HCT116 (cell line): ENCODE measurements around the gene CACNA2D2. TPM values are rescaled to one million over a fixed set of nuclear protein-coding genes. Genes with fewer than 3 reads are reported as not detected.

Experiments used
- ATAC-seq: fragments of 200-7000 bp; cut with Tn5 transposase; 2 replicates; pipeline ENCODE4 v1.9.1; 2020; ENCODE audit warnings: mild to moderate bottlenecking, moderate library complexity
- Bru-seq: library from RNA; stranded (reverse); fragments of 400-500 nt; gene quantifications from one replicate; lab custom pipeline; 2021; lab: Mats Ljungman, UMichigan
- BruChase-seq, 2 experiments: library from RNA; stranded (reverse); fragments of 400-500 nt; gene quantifications; one replicate each; lab custom pipeline; 2021; lab: Mats Ljungman, UMichigan
- BruUV-seq: library from RNA; stranded (reverse); fragments of 400-500 nt; replicated peaks from 2 replicates; lab custom pipeline; 2021; lab: Mats Ljungman, UMichigan
- CTCF ChIA-PET: fragments of 300-600 bp; sonication (Branson Sonifier 250); formaldehyde crosslinking; loops from one replicate; lab custom pipeline; 2021; ENCODE audit warnings: antibody characterized with exemption; lab: Charles Lee
- POLR2A ChIA-PET: fragments of 300-600, 350-600 bp; sonication (Branson Sonifier 250); formaldehyde crosslinking; loops from one replicate; lab custom pipeline; 2021; ENCODE audit warnings: antibody characterized with exemption; lab: Charles Lee
- RAD21 ChIA-PET, 2 experiments: fragments of 300-600 bp; sonication (Branson Sonifier 250); formaldehyde crosslinking; loops; one replicate each; lab custom pipeline; 2023; ENCODE audit warnings: low total read pairs in 2 of 2; ENCODE audit not compliant: uncharacterized antibody in 2 of 2, unreplicated experiment in 2 of 2, low non-redundant PET in 1 of 2; lab: Charles Lee
- DNase-seq: peaks from one replicate; pipeline ENCODE4 v3.0.0-alpha.2; 2010; ENCODE audit warnings: low read depth, low spot score
- H2AFZ ChIP-seq: fragments of 200-600 bp; shearing (Covaris generic), sonication (generic); 2 replicates; pipeline ENCODE4 v1.6.1; 2017; ENCODE audit warnings: low read depth, mixed run types, mixed read lengths, antibody characterized with exemption, low read length; ENCODE audit not compliant: poor library complexity, severe bottlenecking
- H3K27ac ChIP-seq: 2 replicates; pipeline ENCODE4 v1.5.1; 2012; ENCODE audit warnings: low read depth, low read length
- H3K27me3 ChIP-seq: fragments of 200-600 bp; sonication (generic); 2 replicates; pipeline ENCODE4 v1.6.1; 2016; ENCODE audit warnings: mixed run types, low read length, mixed read lengths; ENCODE audit not compliant: insufficient read depth
- H3K36me3 ChIP-seq, 2 experiments: fragments of 200-500 bp in 1 of 2; fragments of 200-600 bp in 1 of 2; sonication (Bioruptor generic) in 1 of 2; sonication (generic) in 1 of 2; 2 replicates each; pipeline versions ENCODE4 v1.5.1 to v1.6.1; 2014 to 2016; ENCODE audit warnings: low read length in 2 of 2, inconsistent platforms in 1 of 2, mixed read lengths in 1 of 2, mixed run types in 1 of 2; ENCODE audit not compliant: insufficient read depth in 2 of 2, control insufficient read depth in 1 of 2
- H3K4me1 ChIP-seq, 2 experiments: fragments of 200-600 bp in 1 of 2; sonication (generic) in 1 of 2; 2 replicates each; pipeline versions ENCODE4 v1.5.1 to v1.6.1; 2012 to 2017; ENCODE audit warnings: low read length in 2 of 2, inconsistent platforms in 1 of 2, mild to moderate bottlenecking in 1 of 2, mixed read lengths in 1 of 2, mixed run types in 1 of 2, moderate library complexity in 1 of 2; ENCODE audit not compliant: insufficient read depth in 2 of 2, control insufficient read depth in 1 of 2
- H3K4me2 ChIP-seq: fragments of 200-600 bp; sonication (generic); 2 replicates; pipeline ENCODE4 v1.6.1; 2017; ENCODE audit warnings: mixed run types, low read length, mixed read lengths
- H3K4me3 ChIP-seq, 2 experiments: fragments of 200-600 bp in 1 of 2; sonication (generic) in 1 of 2; replicated peaks in 1 of 2; 2 replicates each; pipeline ENCODE4 v1.5.1; 2011 to 2016; ENCODE audit warnings: low read length in 2 of 2, control low read depth in 1 of 2, low read depth in 1 of 2, mild to moderate bottlenecking in 1 of 2, mixed read lengths in 1 of 2, mixed run types in 1 of 2
- H3K79me2 ChIP-seq: fragments of 200-600 bp; sonication (generic); 2 replicates; pipeline ENCODE4 v1.6.1; 2017; ENCODE audit warnings: mild to moderate bottlenecking, mixed run types, low read length, moderate library complexity, mixed read lengths; ENCODE audit not compliant: insufficient read depth
- H3K9ac ChIP-seq: fragments of 200-600 bp; sonication (generic); 2 replicates; pipeline ENCODE4 v1.6.1; 2016; ENCODE audit warnings: low read length, mixed read lengths
- H3K9me2 ChIP-seq: fragments of 200-600 bp; sonication (generic), shearing (Covaris generic); 2 replicates; pipeline ENCODE4 v1.6.1; 2017; ENCODE audit warnings: mixed run types, mild to moderate bottlenecking, moderate library complexity; ENCODE audit not compliant: insufficient read depth
- H3K9me3 ChIP-seq, 2 experiments: fragments of 200-500 bp in 1 of 2; fragments of 200-600 bp in 1 of 2; sonication (Bioruptor generic) in 1 of 2; sonication (generic) in 1 of 2; 2 replicates each; pipeline ENCODE4 v1.6.1; 2014 to 2017; ENCODE audit warnings: low read length in 2 of 2, mixed read lengths in 2 of 2, inconsistent platforms in 1 of 2, low read depth in 1 of 2, mild to moderate bottlenecking in 1 of 2, mixed run types in 1 of 2, moderate library complexity in 1 of 2; ENCODE audit not compliant: control insufficient read depth in 1 of 2, insufficient read depth in 1 of 2
- H4K20me1 ChIP-seq: fragments of 200-600 bp; sonication (generic), shearing (Covaris generic); 2 replicates; pipeline ENCODE4 v1.6.1; 2017; ENCODE audit warnings: mixed run types, mild to moderate bottlenecking, moderate library complexity; ENCODE audit not compliant: insufficient read depth
- EZH2 ChIP-seq: fragments of 200-600 bp; sonication (generic); IDR thresholded peaks from 2 replicates; pipeline ENCODE4 v1.6.1; 2017; ENCODE audit warnings: antibody characterized with exemption, mixed run types
- POLR2A ChIP-seq: IDR thresholded peaks from 2 replicates; pipeline ENCODE4 v1.7.0; 2011; ENCODE audit warnings: borderline replicate concordance; ENCODE audit not compliant: insufficient read depth, insufficient read length; ENCODE audit errors: extremely low read depth
- POLR2AphosphoS5 ChIP-seq: IDR thresholded peaks from 2 replicates; pipeline ENCODE4 v1.6.1; 2011; ENCODE audit warnings: mild to moderate bottlenecking, low read depth, low read length, moderate library complexity
- RAD21 ChIP-seq: IDR thresholded peaks from 2 replicates; pipeline ENCODE4 v1.6.1; 2012; ENCODE audit warnings: low read depth, mild to moderate bottlenecking
- SIN3A ChIP-seq: IDR thresholded peaks from 2 replicates; pipeline ENCODE4 v1.6.1; 2012; ENCODE audit warnings: low read depth
- YY1 ChIP-seq: IDR thresholded peaks from 2 replicates; pipeline ENCODE4 v1.6.1; 2011; ENCODE audit warnings: low read length, low read depth, moderate library complexity, mild to moderate bottlenecking; ENCODE audit not compliant: insufficient replicate concordance; ENCODE audit errors: extremely low read depth
- ZFX ChIP-seq: fragments of 450-650 bp; IDR thresholded peaks from 2 replicates; pipeline ENCODE4 v1.6.1; 2017
- intact Hi-C: fragments of 100-400 bp; cut with micrococcal nuclease; formaldehyde crosslinking; loops from 2 replicates; pipeline ENCODE4 v1.10.0; 2022
- long read RNA-seq: library from polyadenylated mRNA; unstranded; transcript quantifications from one replicate; pipeline ENCODE4 v2.0.0, GENCODE V29; 2021; ENCODE audit not compliant: unreplicated experiment
- polyA plus RNA-seq: library from polyadenylated mRNA; unstranded; fragments of >200 nt; gene quantifications from 2 replicates; pipeline ENCODE4 v1.2.1, GENCODE V29; 2012; ENCODE audit warnings: missing spikeins
- total RNA-seq: library from RNA; stranded (reverse); gene quantifications from one replicate; pipeline ENCODE4 v1.2.1, GENCODE V29; 2021; ENCODE audit not compliant: unreplicated experiment
- TF ChIP-seq, protein P1 (sequence below): IDR thresholded peaks from 2 replicates; pipeline ENCODE4 v1.6.1; 2012

Gene CACNA2D2
- total RNA-seq (10.2 TPM), Bru-seq, nascent RNA (percentile 36 among the genes with signal in this experiment), BruChase-seq, experiment 1, labeled RNA remaining after a 6-hour chase (percentile 35 among the genes with signal in this experiment), BruChase-seq, experiment 2, labeled RNA remaining after a 2-hour chase (percentile 37 among the genes with signal in this experiment)
- polyA plus RNA-seq, result 10.1 and 10.7 TPM in 2 replicates
- long read RNA-seq, partial matches to known transcripts, result 2 of 12 reads
- long read RNA-seq, other reads (novel, unspliced or antisense), result 9 of 12 reads

GRCh38 chr3:50503504-50504342, at the start of gene CACNA2D2:
Gene CACNA2D2 (minus strand): TSS chr3:50503634. CDS start chr3:50503423, 211 bp downstream.
- Histone ChIP-seq H3K27me3 (no peaks in the 10 kb centered on the region; the same call in 1 of the 2 replicates), H3K9me2 (no peaks in the 10 kb centered on the region), H3K9me3 (no peaks in the 10 kb centered on the region), H2AFZ (peak within 1 kb of the TSS; percentile 65), H3K4me3 (peak within 1 kb of the TSS; percentile 45 to 63), H3K9ac (peak within 1 kb of the TSS; percentile 51), H3K79me2 (no peaks in the 10 kb centered on the region), H4K20me1 (no peaks in the 10 kb centered on the region), H3K27ac (peak within 1 kb of the TSS; percentile 34; the same call in 1 of the 2 replicates), H3K4me1 (peaks cover 6 to 14% of the 10 kb centered on the region in 2 experiments; a peak in 2 of 4 replicates), H3K36me3 (no peaks in the 10 kb centered on the region), H3K4me2 (peak within 1 kb of the TSS; percentile 82)
- intact Hi-C loops, result no loop called here
- RAD21 ChIA-PET, result no interaction called here
- peak; percentile 93 for ATAC-seq
- no TSS peak for BruUV-seq
- CTCF ChIA-PET, result no interaction called here
- POLR2A ChIA-PET, result no interaction called here
- peak; percentile 15 for DNase-seq
- no peak for TF ChIP-seq RAD21
- peak; percentile 85 for TF ChIP-seq POLR2A
- TF ChIP-seq SIN3A, result no peak
- TF ChIP-seq EZH2, result no peak
- peak; percentile 33; the same call in 1 of the 2 replicates for TF ChIP-seq ZFX
- no peak for TF ChIP-seq YY1
- TF ChIP-seq POLR2AphosphoS5, result peak; percentile 86
- TF ChIP-seq, protein P1, sequence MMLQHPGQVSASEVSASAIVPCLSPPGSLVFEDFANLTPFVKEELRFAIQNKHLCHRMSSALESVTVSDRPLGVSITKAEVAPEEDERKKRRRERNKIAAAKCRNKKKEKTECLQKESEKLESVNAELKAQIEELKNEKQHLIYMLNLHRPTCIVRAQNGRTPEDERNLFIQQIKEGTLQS, result no peak
